Fibroblast of skin of back (primary cell): ENCODE data around the gene LRMDA.

ENCODE experiments used
- DNase-seq: peaks from one replicate; pipeline ENCODE4 v3.0.0-alpha.2; 2013

LRMDA gene

DNA sequence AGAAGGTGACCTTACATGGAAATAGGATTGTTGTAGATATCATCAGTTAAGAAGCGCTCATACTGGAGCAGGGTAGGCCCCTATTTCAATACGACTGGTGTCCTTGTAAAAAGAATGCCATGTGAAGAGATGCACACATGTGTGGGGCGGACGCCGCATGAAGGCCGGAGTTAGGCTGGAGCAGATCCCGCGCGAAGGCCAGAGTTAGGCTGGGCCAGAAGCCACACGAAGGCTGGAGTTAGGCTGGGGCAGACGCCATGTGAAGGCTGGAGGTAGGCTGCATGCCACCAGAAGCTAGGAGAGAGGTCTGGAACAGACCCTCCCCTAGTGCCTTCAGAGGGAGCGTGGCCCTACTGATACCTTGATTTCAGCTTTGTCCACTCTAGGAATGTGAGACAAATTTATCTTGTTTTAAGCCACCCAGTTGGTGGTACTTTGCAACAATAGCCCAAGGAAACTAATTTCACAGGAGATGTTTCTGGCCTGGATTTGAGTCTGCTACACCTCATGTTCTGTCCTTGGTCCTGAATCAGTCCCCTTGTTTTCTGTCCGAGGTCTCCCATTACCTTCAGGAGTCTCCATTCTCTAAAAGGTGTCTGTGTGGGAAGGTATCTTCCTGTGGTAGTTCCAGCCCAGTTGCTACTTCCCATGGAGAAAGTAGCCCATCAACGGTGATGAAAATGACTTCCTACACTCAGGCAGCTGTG lies 585.8 kb downstream of the LRMDA start:
- peak; percentile 6 for DNase-seq

DNA sequence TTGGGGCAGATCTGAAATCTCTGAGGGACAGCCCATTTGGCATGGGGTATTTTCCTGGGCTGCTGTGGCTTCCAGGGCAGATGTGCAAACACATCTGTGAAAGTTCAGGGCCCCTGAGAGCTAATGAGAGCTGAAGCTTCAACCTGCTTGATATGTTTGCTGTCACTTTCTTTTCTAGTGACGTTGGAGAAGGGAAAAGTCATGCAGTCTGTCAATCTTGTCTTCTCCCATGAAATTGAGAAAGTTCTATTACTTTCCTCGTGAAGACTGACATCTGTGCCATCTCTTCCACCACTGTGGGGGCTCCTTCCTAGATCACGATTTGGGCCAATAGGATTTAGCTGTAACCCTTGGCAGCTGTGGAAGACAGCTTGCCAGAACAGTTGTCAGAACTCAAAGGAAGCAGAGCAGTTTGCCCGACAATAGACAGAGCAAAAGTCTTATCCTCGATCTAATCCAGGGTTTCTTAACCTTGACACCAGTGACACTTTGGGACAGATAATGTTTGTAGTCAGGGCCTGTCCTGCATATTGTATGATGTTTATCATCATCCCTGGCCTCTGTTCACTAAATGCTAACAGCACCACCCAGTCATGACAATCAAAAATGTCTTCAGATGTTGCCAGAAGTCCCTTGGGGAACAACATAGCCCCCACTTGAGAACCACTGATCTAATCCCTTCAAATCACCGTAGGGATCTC lies 586.5 kb downstream of the LRMDA start:
- DNase-seq: no peak

- DNase-seq: no peak
Measured at GRCh38 chr10:76020630-76021029, 589.2 kb downstream of the LRMDA start.

DNA sequence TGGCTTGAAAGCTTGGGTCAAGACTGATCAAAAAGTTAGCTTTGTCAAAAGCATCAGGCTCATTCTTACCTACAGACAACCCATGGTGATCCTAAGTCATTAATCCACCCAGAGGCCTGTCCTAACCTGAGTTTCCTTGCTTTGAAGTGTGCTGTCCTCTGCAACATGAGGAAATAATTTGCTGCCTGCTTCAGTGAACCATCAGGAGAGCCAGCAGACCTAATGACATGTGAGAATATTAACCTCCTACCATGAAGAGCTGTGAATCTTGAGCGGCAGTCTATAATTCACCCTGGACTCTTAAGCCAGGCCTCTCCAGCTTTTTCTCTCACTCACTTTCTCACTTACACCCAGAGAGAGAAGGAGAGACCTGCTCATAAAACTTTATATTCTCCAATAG lies 590.0 kb downstream of the LRMDA start:
- DNase-seq: no peak

- DNase-seq: no peak
Measured at GRCh38 chr10:76022366-76022765, 590.9 kb downstream of the LRMDA start.

DNA sequence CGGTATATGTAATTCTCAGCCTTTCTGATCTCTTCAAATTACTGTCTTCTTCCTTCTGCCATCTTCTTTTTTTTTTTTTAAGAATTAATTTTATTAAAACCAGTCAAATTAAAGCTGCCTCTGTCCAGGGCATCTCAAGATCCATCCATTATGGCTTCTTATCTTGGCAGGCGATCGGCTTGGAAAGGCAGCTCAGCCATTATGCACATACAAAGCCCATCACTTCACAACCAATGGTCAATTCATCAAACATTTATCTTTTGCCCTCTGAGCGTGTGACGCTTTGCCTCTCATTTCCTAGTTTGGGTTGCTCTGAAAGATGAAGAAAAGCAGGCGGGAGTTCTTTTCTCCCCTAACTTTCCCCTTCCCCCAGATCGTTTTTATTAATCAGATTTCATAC lies 591.6 kb downstream of the LRMDA start:
- no peak for DNase-seq

GRCh38 chr10:76024460-76025123 lies 593.2 kb downstream of the LRMDA start:
- no peak for DNase-seq

- DNase-seq: no peak
Measured at GRCh38 chr10:76025124-76025477, 593.7 kb downstream of the LRMDA start.

DNA sequence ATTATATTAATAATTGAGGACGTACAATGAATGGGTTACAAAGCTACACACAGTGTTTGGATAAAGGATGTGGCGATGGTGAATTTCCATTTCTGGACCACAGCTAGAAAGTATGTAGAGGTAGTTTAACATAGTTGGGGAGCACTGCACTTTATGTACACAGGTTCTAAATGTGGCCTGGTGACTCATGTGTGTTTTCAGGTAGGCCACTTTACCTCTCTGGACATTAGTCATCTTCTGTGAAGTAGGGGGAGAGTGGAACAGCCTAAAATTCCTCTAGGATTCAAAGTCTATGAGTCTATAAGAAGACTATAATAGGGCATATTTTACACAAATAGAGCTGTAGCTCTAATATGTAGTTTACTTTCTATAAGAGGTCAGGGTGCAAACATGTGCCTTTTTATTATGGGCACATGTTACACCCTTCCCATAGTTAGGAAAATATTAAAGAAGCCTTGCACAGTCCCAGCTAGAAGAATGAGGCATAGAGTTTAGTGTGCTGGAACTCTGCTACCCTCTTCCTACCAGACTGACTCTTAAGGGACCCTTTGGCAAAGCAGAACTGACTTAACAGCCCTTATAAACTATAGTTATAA lies 594.9 kb downstream of the LRMDA start:
- DNase-seq: no peak

- DNase-seq: no peak
Measured at GRCh38 chr10:76026905-76027304, 595.5 kb downstream of the LRMDA start.

DNA sequence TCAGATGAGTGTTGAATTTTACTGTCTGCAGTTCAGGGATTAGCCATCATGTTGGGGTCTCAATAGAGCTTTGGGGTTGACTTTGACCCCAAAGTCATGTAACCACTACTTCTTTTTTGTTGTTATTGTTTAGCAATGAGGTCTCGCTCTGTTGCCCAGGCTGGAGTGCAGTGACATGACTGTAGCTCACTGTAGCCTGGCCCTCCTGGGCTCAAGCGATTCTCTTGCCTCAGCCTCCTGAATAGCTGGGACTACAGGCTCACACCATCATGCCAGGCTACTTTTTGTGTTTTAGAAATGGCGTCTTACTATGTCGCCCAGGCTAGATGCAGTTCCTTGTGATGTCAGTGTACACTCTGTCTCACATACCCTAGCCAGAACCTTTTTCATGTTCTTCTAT lies 598.4 kb downstream of the LRMDA start:
- no peak for DNase-seq

DNA sequence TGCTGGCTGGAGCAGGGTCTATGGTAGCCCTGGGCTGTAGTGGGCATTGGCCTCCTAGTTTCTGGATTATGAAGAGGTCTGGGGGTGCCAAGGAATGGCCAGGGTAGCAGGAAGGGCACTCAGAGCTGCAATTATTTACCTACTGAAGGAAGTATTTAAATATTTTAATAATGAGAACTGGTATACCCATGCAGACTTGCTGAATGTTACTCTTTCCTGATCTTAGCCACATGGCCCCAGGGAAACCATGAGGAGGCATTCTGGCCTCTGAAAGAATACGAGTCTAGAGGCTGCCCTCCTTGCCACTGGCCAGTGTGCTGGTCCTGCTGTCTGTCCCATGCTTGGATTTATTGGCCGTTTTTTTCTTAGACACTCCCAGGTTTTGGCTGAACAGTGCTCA lies 599.7 kb downstream of the LRMDA start:
- DNase-seq: no peak

- DNase-seq: no peak
Measured at GRCh38 chr10:76031769-76032699, 600.6 kb downstream of the LRMDA start.

- no peak for DNase-seq
Measured at GRCh38 chr10:76032700-76033039, 601.2 kb downstream of the LRMDA start.

DNA sequence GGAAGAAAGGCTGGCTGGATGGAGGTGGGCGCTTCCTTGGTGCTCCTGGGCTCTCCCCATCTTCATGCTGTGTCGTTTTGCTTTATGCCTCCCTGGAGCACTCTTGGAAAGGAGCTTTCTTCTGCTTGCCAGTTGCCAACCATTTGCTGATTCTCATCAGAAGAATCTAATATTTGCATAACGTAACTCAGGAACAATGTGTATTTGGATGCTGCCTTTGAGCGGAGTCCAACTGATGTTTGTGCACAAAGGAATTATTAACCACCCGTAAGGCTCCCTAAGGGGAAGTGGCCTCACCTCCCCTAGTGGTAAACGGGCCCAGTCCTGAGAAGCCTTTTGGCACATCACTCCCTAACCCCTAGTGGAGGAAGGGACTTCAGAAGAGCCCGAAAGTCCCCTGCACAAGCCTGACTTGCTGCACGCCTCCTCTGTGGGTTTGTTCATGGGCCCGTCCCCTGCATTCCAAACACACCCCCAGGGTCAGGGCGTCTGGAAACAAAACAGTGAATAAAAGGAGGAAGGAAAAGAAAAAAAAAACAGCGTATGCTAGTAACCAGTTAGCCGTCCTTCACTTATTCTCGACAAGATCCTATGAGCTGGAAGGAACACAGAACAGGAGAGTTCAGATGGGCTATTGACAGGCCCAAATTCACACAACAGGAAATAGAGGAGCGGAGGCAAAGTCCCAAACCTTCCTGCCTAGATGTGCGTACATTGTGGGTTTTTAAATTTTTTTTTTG lies 602.2 kb downstream of the LRMDA start:
- DNase-seq: peak; percentile 80

DNA sequence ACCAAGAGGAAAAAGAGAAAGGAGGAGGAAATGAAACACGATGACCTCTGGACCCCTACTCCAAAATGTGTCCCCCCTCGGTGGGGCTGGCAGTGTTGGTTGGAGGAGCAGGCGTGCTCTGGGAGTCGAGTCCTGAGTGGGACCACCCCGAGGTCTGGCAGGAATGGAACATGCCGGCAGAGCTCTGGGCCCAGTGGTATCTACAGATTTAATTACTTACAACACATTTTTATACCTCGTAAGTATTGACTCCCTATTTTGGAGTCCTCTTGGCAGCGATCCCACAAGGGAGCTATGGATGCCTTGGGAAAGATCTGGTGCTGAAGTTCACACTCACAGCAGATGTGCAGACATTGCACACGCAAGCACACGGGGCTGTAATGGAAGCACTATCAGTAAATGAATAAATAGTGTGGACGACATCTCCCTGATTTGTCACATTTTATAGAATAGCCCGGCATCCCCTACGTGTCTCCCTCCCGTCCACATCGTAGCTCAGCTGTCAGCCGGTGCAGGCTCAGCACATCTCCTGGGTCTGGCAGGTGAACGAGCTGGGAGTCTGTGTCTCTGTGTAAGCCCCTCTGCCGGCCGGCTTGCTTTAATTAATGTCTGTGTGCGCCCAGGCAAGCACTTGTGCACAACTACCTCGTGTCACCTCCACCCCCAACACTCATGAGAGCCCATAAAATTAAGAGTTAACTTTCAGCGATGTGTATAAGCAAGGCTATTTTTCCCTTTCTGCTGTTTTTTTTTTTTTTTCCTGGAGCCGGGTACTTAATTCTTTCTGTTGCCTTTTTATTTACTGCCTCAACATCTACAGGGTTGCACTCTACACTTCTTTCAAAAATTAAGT lies 603.2 kb downstream of the LRMDA start:
- DNase-seq: peak; percentile 13

GRCh38 chr10:76035206-76036110 lies 604.0 kb downstream of the LRMDA start:
- no peak for DNase-seq

DNA sequence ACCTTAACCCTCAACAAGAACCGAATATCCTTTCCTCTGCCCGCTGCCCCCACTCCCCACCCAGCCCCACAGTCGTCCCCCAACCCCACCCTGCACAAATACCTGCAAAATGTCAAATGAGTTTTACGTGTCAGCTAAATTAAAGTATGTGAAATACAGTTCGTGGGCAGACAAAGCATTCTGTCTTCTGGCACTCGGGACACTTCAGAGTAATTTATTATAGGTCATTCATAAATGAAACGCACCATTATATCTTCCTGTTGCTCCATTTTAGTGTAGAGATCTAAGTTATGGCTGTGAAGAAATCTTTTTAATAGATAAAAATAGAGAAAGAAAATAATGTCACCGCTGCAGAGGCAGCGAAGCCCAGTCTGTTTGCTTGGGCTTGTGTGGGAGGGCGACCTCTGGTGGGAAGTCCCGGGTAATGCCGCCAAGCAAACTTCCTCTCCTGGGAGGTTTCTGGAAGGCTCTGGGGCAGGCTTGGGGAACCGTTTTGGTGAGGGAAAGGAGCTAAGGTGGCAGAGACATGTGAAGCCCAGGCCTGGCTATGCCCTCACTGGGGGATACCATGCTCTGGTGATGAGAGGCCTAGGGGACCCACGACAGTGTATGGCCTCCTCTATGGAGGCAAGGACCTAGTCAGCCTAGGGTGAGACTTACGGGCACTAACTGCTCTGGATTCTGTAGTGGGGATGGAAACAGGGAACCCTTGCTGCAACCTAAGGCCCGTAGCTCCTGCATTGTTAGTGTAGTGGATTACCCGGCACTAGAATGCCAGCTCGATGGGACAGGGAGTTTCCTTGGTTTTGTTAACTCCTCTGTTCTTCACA lies 604.9 kb downstream of the LRMDA start:
- peak; percentile 69 for DNase-seq

DNA sequence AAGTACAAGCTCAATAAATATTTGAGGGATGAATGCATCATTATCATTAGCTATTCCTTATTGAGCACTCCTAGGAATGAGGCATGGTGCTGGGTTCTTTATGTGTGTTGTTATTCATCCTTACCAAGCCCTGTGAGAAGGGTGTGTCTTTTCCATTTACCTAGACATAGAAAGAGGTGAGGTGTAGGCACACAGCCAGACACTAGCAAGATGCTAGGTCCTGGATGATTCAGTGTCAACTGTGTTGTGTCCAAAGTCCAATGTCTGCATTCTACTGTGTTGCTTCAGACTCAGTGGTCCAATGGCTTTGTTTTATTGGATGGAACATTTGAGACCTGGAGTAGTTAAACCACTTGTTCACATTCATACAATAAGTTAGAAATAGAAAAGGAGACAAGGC lies 605.5 kb downstream of the LRMDA start:
- peak; percentile 14 for DNase-seq
